GM23338 (cell line): ENCODE measurements around the gene DPF3. TPM values are rescaled to one million over a fixed set of nuclear protein-coding genes. Genes with fewer than 3 reads are reported as not detected.

ENCODE experiments used
- ATAC-seq: fragments of 200-7000 bp; cut with Tn5 transposase; 3 replicates; pipeline ENCODE4 v1.9.1; 2020
- DNase-seq: peaks from one replicate; pipeline ENCODE4 v3.0.0-alpha.2; 2015; ENCODE audit warnings: low spot score
- H2AFZ ChIP-seq: fragments of 200-600 bp; sonication (generic); 2 replicates; pipeline ENCODE4 v1.8.0; 2016; ENCODE audit warnings: antibody characterized with exemption, mild to moderate bottlenecking, moderate library complexity
- H3F3A ChIP-seq: fragments of 200-600 bp; sonication (generic); replicated peaks from 2 replicates; pipeline ENCODE4 v1.8.0; 2017; ENCODE audit warnings: antibody characterized with exemption, mixed run types, low read depth
- H3K27ac ChIP-seq: fragments of 200-600 bp; sonication (generic); 2 replicates; pipeline ENCODE4 v1.6.1; 2016; ENCODE audit warnings: low read depth
- H3K27me3 ChIP-seq: fragments of 200-600 bp; sonication (generic); 2 replicates; pipeline ENCODE4 v1.8.0; 2016; ENCODE audit warnings: mild to moderate bottlenecking, mixed run types, moderate library complexity; ENCODE audit not compliant: insufficient read depth
- H3K36me3 ChIP-seq: fragments of 200-600 bp; sonication (generic); 2 replicates; pipeline ENCODE4 v1.8.0; 2016; ENCODE audit warnings: mild to moderate bottlenecking; ENCODE audit not compliant: insufficient read depth
- H3K4me1 ChIP-seq: fragments of 200-600 bp; sonication (generic); 2 replicates; pipeline ENCODE4 v1.8.0; 2016; ENCODE audit warnings: mild to moderate bottlenecking, moderate library complexity; ENCODE audit not compliant: insufficient read depth
- H3K4me2 ChIP-seq: fragments of 200-600 bp; sonication (generic); 2 replicates; pipeline ENCODE4 v1.7.1; 2017; ENCODE audit warnings: mixed run types
- H3K4me3 ChIP-seq: fragments of 200-600 bp; sonication (generic); 2 replicates; pipeline ENCODE4 v1.6.1; 2016; ENCODE audit warnings: mixed run types
- H3K79me2 ChIP-seq: fragments of 200-600 bp; sonication (generic); replicated peaks from 2 replicates; pipeline ENCODE4 v1.8.0; 2017; ENCODE audit warnings: mild to moderate bottlenecking; ENCODE audit not compliant: insufficient read depth
- H3K9me2 ChIP-seq: fragments of 200-600 bp; sonication (generic); 2 replicates; pipeline ENCODE4 v1.8.0; 2017; ENCODE audit not compliant: insufficient read depth
- H4K20me1 ChIP-seq: fragments of 200-600 bp; sonication (generic); replicated peaks from 2 replicates; pipeline ENCODE4 v1.8.0; 2017; ENCODE audit warnings: mild to moderate bottlenecking; ENCODE audit not compliant: insufficient read depth
- H3K27ac Mint-ChIP-seq: 2 replicates; pipeline ENCODE4 v1.8.0; 2020; ENCODE audit warnings: inconsistent platforms, mild to moderate bottlenecking, moderate library complexity, mixed read lengths
- H3K27me3 Mint-ChIP-seq: 3 replicates; pipeline ENCODE4 v1.8.0; 2022; ENCODE audit warnings: low read depth, mild to moderate bottlenecking, moderate library complexity, mixed read lengths, inconsistent platforms; ENCODE audit not compliant: insufficient read depth, poor library complexity
- H3K36me3 Mint-ChIP-seq: 3 replicates; pipeline ENCODE4 v1.8.0; 2021; ENCODE audit warnings: low read depth, mild to moderate bottlenecking, inconsistent platforms, moderate library complexity, mixed read lengths
- H3K4me1 Mint-ChIP-seq: 3 replicates; pipeline ENCODE4 v1.8.0; 2020; ENCODE audit warnings: mild to moderate bottlenecking, inconsistent platforms, mixed read lengths
- H3K4me3 Mint-ChIP-seq: 3 replicates; pipeline ENCODE4 v1.8.0; 2021; ENCODE audit warnings: moderate library complexity, mild to moderate bottlenecking, inconsistent platforms, mixed read lengths
- H3K9me3 Mint-ChIP-seq: 3 replicates; pipeline ENCODE4 v1.8.0; 2020; ENCODE audit warnings: moderate library complexity, mild to moderate bottlenecking, inconsistent platforms, mixed read lengths
- CREB1 ChIP-seq: fragments of 250-450 bp; sonication (Bioruptor Pico); IDR thresholded peaks from 2 replicates; pipeline ENCODE4 v1.5.0; 2020; ENCODE audit warnings: low read depth, mild to moderate bottlenecking, moderate library complexity
- CTCF ChIP-seq, 2 experiments: fragments of 200-600 bp in 1 of 2; sonication (generic) in 1 of 2; conservative IDR thresholded peaks; 2 replicates each; pipeline versions ENCODE4 v1.5.1 to v1.6.1; 2016 to 2017; ENCODE audit warnings: antibody characterized with exemption in 2 of 2, low read depth in 2 of 2, mild to moderate bottlenecking in 2 of 2, moderate library complexity in 1 of 2
- ETS1 ChIP-seq: IDR thresholded peaks from 2 replicates; pipeline ENCODE4 v1.6.1; 2016; ENCODE audit warnings: antibody characterized with exemption
- EZH2 ChIP-seq: fragments of 200-600 bp; sonication (generic); IDR thresholded peaks from one replicate; pipeline ENCODE4 v1.8.0; 2017; ENCODE audit warnings: antibody characterized with exemption, mild to moderate bottlenecking, low read depth; ENCODE audit not compliant: unreplicated experiment
- EZH2phosphoT487 ChIP-seq: fragments of 200-600 bp; sonication (generic); IDR thresholded peaks from one replicate; pipeline ENCODE4 v1.8.1; 2018; ENCODE audit warnings: antibody characterized with exemption; ENCODE audit not compliant: unreplicated experiment
- JUNB ChIP-seq: IDR thresholded peaks from one replicate; pipeline ENCODE4 v1.6.1; 2016; ENCODE audit warnings: antibody characterized with exemption; ENCODE audit not compliant: unreplicated experiment
- NANOG ChIP-seq: IDR thresholded peaks from 2 replicates; pipeline ENCODE4 v1.6.1; 2016; ENCODE audit warnings: antibody characterized with exemption, borderline replicate concordance
- POLR2AphosphoS5 ChIP-seq: IDR thresholded peaks from 2 replicates; pipeline ENCODE4 v1.6.1; 2016; ENCODE audit warnings: antibody characterized with exemption, low read depth
- REST ChIP-seq: IDR thresholded peaks from one replicate; pipeline ENCODE4 v1.6.1; 2018; ENCODE audit warnings: antibody characterized with exemption; ENCODE audit not compliant: unreplicated experiment
- STAT1 ChIP-seq: IDR thresholded peaks from one replicate; pipeline ENCODE4 v1.6.1; 2016; ENCODE audit warnings: antibody characterized with exemption; ENCODE audit not compliant: unreplicated experiment
- ZNF114 ChIP-seq: fragments of 250-450 bp; sonication (Bioruptor Pico); IDR thresholded peaks from 2 replicates; pipeline ENCODE4 v1.5.0; 2020; ENCODE audit warnings: mild to moderate bottlenecking, moderate library complexity
- ZNF331 ChIP-seq: fragments of 250-450 bp; sonication (Bioruptor Pico); IDR thresholded peaks from 2 replicates; pipeline ENCODE4 v1.5.0; 2020; ENCODE audit warnings: low read depth, mild to moderate bottlenecking, moderate library complexity
- polyA plus RNA-seq: library from polyadenylated mRNA; unstranded; fragments of >200 nt; fragmentation: Nextera tagmentation; extraction: Ambion mirVana; gene quantifications from 2 replicates; pipeline ENCODE4 v1.2.1, GENCODE V29; 2016
- total RNA-seq: library from RNA; depleted of rRNA; stranded (reverse); fragments of >200 nt; shearing (Covaris generic); gene quantifications from 2 replicates; pipeline ENCODE4 v1.2.3, GENCODE V29; 2014

The DPF3 gene
- total and polyA plus RNA-seq, 2 experiments from 2014 or later: 0.18 to 1.0 TPM

GRCh38 chr14:72731252-72732020 is 162.5 kb downstream of the DPF3 start:
- H3K27me3 Mint-ChIP-seq: peaks cover 7% of the 10 kb centered on the region

GRCh38 chr14:72730468-72730867 is 163.4 kb downstream of the DPF3 start:
- no peak overlapping the region for H3K4me3 Mint-ChIP-seq
- H3K9me3 Mint-ChIP-seq: no peaks in the 10 kb centered on the region
- peaks cover 7% of the 10 kb centered on the region for H3K27me3 Mint-ChIP-seq
- no peak overlapping the region for H3K27ac Mint-ChIP-seq
- no peaks in the 10 kb centered on the region for H3K27me3 ChIP-seq
- H3K27ac ChIP-seq: no peak overlapping the region
- no peak overlapping the region for H2AFZ ChIP-seq
- ATAC-seq (no peak), DNase-seq (no peak)
- no peaks in the 10 kb centered on the region for H3K9me2 ChIP-seq
- no peaks in the 10 kb centered on the region for H4K20me1 ChIP-seq
- H3K4me1 Mint-ChIP-seq: 0 out of 3 replicates have a peak, but pooled peaks cover 2% of the 10 kb centered on the region
- H3K4me3 ChIP-seq: no peak overlapping the region
- no peaks in the 10 kb centered on the region for H3F3A ChIP-seq
- no peaks in the 10 kb centered on the region for H3K4me1 ChIP-seq
- H3K79me2 ChIP-seq: no peaks in the 10 kb centered on the region
- no peaks in the 10 kb centered on the region for H3K36me3 ChIP-seq
- H3K4me2 ChIP-seq: no peak overlapping the region
- H3K36me3 Mint-ChIP-seq: no peaks in the 10 kb centered on the region
- TF ChIP-seq CTCF (conservative IDR thresholded peaks at IDR 0.05; ENCODE audit: low read depth in 2 of 2) (no peak), EZH2 (no peak), POLR2AphosphoS5 (no peak), ETS1 (no peak), STAT1 (no peak), JUNB (no peak), ZNF331 (no peak), ZNF114 (CRISPR knock-in tag) (no peak), CREB1 (CRISPR knock-in tag) (no peak), EZH2phosphoT487 (no peak), NANOG (no peak), REST (no peak)

More at GRCh38 chr14:72731252-72732020, 162.5 kb downstream of the DPF3 start:
- no peak overlapping the region for H3K27ac ChIP-seq
- no peak for DNase-seq
- no peaks in the 10 kb centered on the region for H3K9me3 Mint-ChIP-seq
- H3K4me1 ChIP-seq: no peaks in the 10 kb centered on the region
- no peaks in the 10 kb centered on the region for H3K36me3 ChIP-seq
- H3K79me2 ChIP-seq: no peaks in the 10 kb centered on the region
- no peak overlapping the region for H3K4me2 ChIP-seq
- no peak for ATAC-seq
- H3F3A ChIP-seq: no peaks in the 10 kb centered on the region
- no peaks in the 10 kb centered on the region for H3K9me2 ChIP-seq
- 0 out of 3 replicates have a peak, but pooled peaks cover 2% of the 10 kb centered on the region for H3K4me1 Mint-ChIP-seq
- TF ChIP-seq STAT1: no peak
- H3K4me3 Mint-ChIP-seq: no peak overlapping the region
- no peak overlapping the region for H3K4me3 ChIP-seq
- H4K20me1 ChIP-seq: no peaks in the 10 kb centered on the region
- no peak overlapping the region for H2AFZ ChIP-seq
- H3K36me3 Mint-ChIP-seq: no peaks in the 10 kb centered on the region
- H3K27ac Mint-ChIP-seq: no peak overlapping the region
- no peaks in the 10 kb centered on the region for H3K27me3 ChIP-seq
